Panc1 (cell line): Measurements from ENCODE around the gene GAL3ST2. TPM values are rescaled to one million over a fixed set of nuclear protein-coding genes. Genes with fewer than 3 reads are reported as not detected.

Experiments used
- ATAC-seq: fragments of 200-7000 bp; cut with Tn5 transposase; 2 replicates; pipeline ENCODE4 v1.9.1; 2020; ENCODE audit warnings: mild to moderate bottlenecking, moderate library complexity
- BruUV-seq: library from RNA; stranded (reverse); fragments of 400-500 nt; replicated peaks from 2 replicates; lab custom pipeline; 2021; lab: Mats Ljungman, UMichigan
- CTCF ChIA-PET: fragments of 300-600 bp; sonication (Branson Sonifier 250); formaldehyde crosslinking; loops from one replicate; lab custom pipeline; 2022; ENCODE audit warnings: antibody characterized with exemption; lab: Charles Lee
- POLR2A ChIA-PET: fragments of 300-600 bp; sonication (Branson Sonifier 250); formaldehyde crosslinking; loops from one replicate; lab custom pipeline; 2022; ENCODE audit warnings: antibody characterized with exemption; lab: Charles Lee
- DNase-seq: peaks from one replicate; pipeline ENCODE4 v3.0.0-alpha.2; 2010; ENCODE audit warnings: low read depth, low spot score
- H3K27ac ChIP-seq: 2 replicates; pipeline ENCODE4 v1.5.1; 2011; ENCODE audit warnings: mild to moderate bottlenecking, low read length, inconsistent platforms
- H3K27me3 ChIP-seq: fragments of 200-500 bp; sonication (Bioruptor generic); 2 replicates; pipeline ENCODE4 v1.6.0; 2014; ENCODE audit warnings: low read length, inconsistent platforms; ENCODE audit not compliant: control insufficient read depth, insufficient read depth
- H3K36me3 ChIP-seq: fragments of 200-500 bp; sonication (Bioruptor generic); 2 replicates; pipeline ENCODE4 v1.5.1; 2014; ENCODE audit warnings: inconsistent platforms, mild to moderate bottlenecking, low read length, moderate library complexity; ENCODE audit not compliant: control insufficient read depth, insufficient read depth
- H3K4me1 ChIP-seq: 2 replicates; pipeline ENCODE4 v1.5.1; 2011; ENCODE audit warnings: inconsistent platforms, mild to moderate bottlenecking, low read length, moderate library complexity; ENCODE audit not compliant: control insufficient read depth, insufficient read depth
- H3K4me3 ChIP-seq, 2 experiments: 2 replicates each; pipeline ENCODE4 v1.5.1; 2011 to 2012; ENCODE audit warnings: low read depth in 2 of 2, low read length in 2 of 2, mild to moderate bottlenecking in 2 of 2, inconsistent platforms in 1 of 2, moderate library complexity in 1 of 2
- H3K9me3 ChIP-seq: fragments of 200-500 bp; sonication (Bioruptor generic); 2 replicates; pipeline ENCODE4 v1.5.1; 2014; ENCODE audit warnings: low read depth, mild to moderate bottlenecking, inconsistent platforms, low read length, moderate library complexity; ENCODE audit not compliant: control insufficient read depth, insufficient read depth
- CTCF ChIP-seq: fragments of 450-650 bp; IDR thresholded peaks from 2 replicates; pipeline ENCODE4 v1.5.1; 2017; ENCODE audit warnings: mild to moderate bottlenecking
- POLR2AphosphoS5 ChIP-seq: IDR thresholded peaks from 2 replicates; pipeline ENCODE4 v1.6.1; 2012; ENCODE audit warnings: mild to moderate bottlenecking, low read depth, low read length, moderate library complexity
- REST ChIP-seq, 2 experiments: IDR thresholded peaks; 2 replicates each; pipeline ENCODE4 v1.6.1; 2011 to 2012; ENCODE audit warnings: low read depth in 2 of 2, control low read depth in 1 of 2, low read length in 1 of 2, mild to moderate bottlenecking in 1 of 2, moderate library complexity in 1 of 2; ENCODE audit not compliant: insufficient read depth in 1 of 2
- SIN3A ChIP-seq: IDR thresholded peaks from 2 replicates; pipeline ENCODE4 v1.6.1; 2012; ENCODE audit warnings: low read depth, mild to moderate bottlenecking, low read length, moderate library complexity, borderline replicate concordance; ENCODE audit not compliant: insufficient read depth
- TCF7L2 ChIP-seq: IDR thresholded peaks from 2 replicates; pipeline ENCODE4 v1.6.1; 2011; ENCODE audit warnings: mild to moderate bottlenecking, low read depth, low read length, inconsistent platforms
- in situ Hi-C: cut with HindIII; loops from 2 replicates; pipeline ENCODE4 v1.10.0; 2016; ENCODE audit warnings: low sequenced_read_pairs, low pct_unique_long_range_greater_than_20kb
- intact Hi-C: fragments of 100-400 bp; cut with micrococcal nuclease; formaldehyde crosslinking; loops from one replicate; pipeline ENCODE4 v1.10.0; 2022; ENCODE audit not compliant: unreplicated experiment
- total RNA-seq: library from RNA; stranded (reverse); gene quantifications from one replicate; pipeline ENCODE4 v1.2.1, GENCODE V29; 2021; ENCODE audit not compliant: unreplicated experiment

The GAL3ST2 gene
- total RNA-seq, 1 experiment from 2014 or later, result 1.6 TPM

GRCh38 chr2:241793385-241793784 is 16.8 kb downstream of the GAL3ST2 start:
- no peak overlapping the region for H3K27ac ChIP-seq
- ChIA-PET POLR2A (no interaction called here), CTCF (no interaction called here)
- in situ Hi-C loops (no loop called here), intact Hi-C loops (no loop called here)
- BruUV-seq, result no TSS peak
- TF ChIP-seq TCF7L2, result no peak
- no peaks in the 10 kb centered on the region for H3K36me3 ChIP-seq
- ATAC-seq (no peak), DNase-seq (no peak)
- H3K9me3 ChIP-seq, result no peaks in the 10 kb centered on the region
- no peaks in the 10 kb centered on the region for H3K4me1 ChIP-seq
- H3K27me3 ChIP-seq, result no peaks in the 10 kb centered on the region
- no peak overlapping the region for H3K4me3 ChIP-seq

GRCh38 chr2:241794250-241794823 is 17.7 kb downstream of the GAL3ST2 start:
- ChIA-PET POLR2A (interaction anchor here (0.6 kb wide), 2 partner anchors 10 to 1489 kb away, joined by 3 read pairs; no protein-coding TSS in a partner anchor), CTCF (no interaction called here)
- intact Hi-C loops, result no loop called here
- Histone ChIP-seq H3K4me3 (no peak overlapping the region), H3K27me3 (no peaks in the 10 kb centered on the region), H3K27ac (no peak overlapping the region), H3K9me3 (no peaks in the 10 kb centered on the region), H3K36me3 (no peaks in the 10 kb centered on the region), H3K4me1 (no peaks in the 10 kb centered on the region)
- DNase-seq, result no peak
- no TSS peak for BruUV-seq
- TF ChIP-seq REST (IDR thresholded peaks at IDR 0.05; ENCODE audit: insufficient read depth in 1 of 2, low read depth in 2 of 2, low read length in 1 of 2) (no peak), POLR2AphosphoS5 (no peak), TCF7L2 (no peak), CTCF (no peak), SIN3A (no peak)
- in situ Hi-C loops, result no loop called here
- no peak for ATAC-seq

GRCh38 chr2:241795021-241795999 is 18.7 kb downstream of the GAL3ST2 start:
- H3K4me3 ChIP-seq, result no peak overlapping the region
- no TSS peak for BruUV-seq
- H3K4me1 ChIP-seq, result no peaks in the 10 kb centered on the region
- ATAC-seq (no peak), DNase-seq (no peak)
- no peak overlapping the region for H3K27ac ChIP-seq
- TF ChIP-seq TCF7L2 (no peak), REST (IDR thresholded peaks at IDR 0.05; ENCODE audit: insufficient read depth in 1 of 2, low read depth in 2 of 2, low read length in 1 of 2) (no peak), SIN3A (no peak), POLR2AphosphoS5 (no peak), CTCF (no peak)
- POLR2A ChIA-PET, result no interaction called here
- CTCF ChIA-PET, result no interaction called here
- in situ Hi-C loops (no loop called here), intact Hi-C loops (no loop called here)
- no peaks in the 10 kb centered on the region for H3K27me3 ChIP-seq
- H3K9me3 ChIP-seq, result no peaks in the 10 kb centered on the region
- no peaks in the 10 kb centered on the region for H3K36me3 ChIP-seq
